HG03571 (cell line): ENCODE measurements around the gene CASTOR2.
"Not testable (repeated sequence)": the region's sequence is repeated elsewhere in the genome, so short reads cannot be mapped to it uniquely, and the experiment has no call there.

ENCODE experiments used
- ATAC-seq: cut with Tn5 transposase; IDR thresholded peaks from one replicate; pipeline ENCODE4 v1.9.1; 2021; ENCODE audit not compliant: unreplicated experiment

CASTOR2 gene

DNA sequence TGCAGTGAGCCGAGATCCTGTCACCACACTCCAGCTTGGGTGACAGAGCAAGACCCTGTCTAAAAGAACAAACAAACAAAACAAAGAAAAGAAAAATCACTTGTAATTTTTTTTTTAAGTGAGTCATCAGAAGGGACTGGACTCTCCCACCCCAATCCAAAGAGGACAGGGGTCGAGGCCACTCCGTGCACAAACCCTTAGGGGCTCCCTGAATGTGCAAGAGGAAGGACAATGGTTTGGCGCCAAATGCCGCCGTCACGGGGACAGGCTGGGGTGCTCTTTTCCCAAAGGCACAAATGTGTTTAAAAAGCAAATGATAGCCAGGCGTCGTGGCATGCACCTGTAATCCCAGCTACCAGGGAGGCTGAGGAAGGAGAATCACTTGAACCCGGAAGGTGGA, 85.3 kb downstream of the CASTOR2 start:
- ATAC-seq, result no peak

DNA sequence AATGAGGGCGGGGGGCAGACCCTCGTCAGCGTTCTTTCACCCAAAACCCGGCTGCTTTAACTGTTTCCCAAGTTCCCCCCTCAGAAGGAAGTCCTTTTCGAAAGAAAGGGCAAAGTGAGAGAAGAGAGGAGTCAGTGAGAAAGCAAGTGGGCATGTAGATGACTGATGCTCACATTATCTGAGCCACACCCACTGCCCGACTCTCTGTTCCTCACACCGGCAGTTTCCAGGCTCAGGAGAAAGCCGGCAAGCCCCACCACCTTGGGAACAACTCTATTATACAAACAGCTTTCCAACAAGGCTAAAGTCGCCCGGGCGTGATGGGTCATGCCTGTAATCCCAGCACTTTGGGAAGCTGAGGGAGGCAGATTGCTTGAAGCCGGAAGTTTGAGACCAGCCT, 86.0 kb downstream of the CASTOR2 start:
- no peak for ATAC-seq

DNA sequence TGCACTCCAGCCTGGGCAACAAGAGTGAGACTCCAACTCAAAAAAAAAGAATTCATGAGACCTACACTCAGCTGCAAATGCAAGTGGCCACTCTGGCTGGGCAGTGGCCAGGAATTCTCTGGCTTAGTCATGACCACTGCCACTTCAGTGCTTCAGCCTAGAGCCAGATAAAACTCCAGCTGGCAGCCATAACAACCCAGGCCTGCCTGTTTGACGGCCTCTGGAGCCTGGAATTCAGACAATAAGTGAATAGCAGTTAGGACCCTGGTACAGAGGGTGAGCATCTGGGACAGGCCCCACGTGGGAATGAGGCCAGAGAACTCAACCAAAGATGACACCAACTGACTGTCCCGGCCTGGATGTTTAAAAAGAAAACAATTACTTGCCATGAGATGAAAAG, 90.2 kb downstream of the CASTOR2 start:
- ATAC-seq, result no peak

DNA sequence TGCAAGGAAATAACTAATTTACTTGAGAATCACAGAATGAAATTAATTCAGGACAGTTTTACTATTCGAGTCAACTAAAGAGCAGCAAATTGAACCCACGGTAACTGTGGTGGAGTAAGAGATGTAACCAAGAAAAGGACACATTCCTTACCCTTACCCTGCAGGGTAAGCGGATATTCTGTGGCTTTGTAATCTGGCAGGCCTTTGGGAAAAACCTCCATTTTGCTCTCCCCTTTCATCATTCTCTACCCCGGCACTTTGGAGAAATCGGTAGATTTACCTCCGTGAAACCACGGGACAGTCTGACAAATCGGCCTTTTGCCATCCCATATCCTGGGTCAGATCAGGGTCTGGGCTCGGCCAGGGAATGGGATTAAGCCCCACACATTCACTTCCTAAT, 90.7 kb downstream of the CASTOR2 start:
- no peak for ATAC-seq

DNA sequence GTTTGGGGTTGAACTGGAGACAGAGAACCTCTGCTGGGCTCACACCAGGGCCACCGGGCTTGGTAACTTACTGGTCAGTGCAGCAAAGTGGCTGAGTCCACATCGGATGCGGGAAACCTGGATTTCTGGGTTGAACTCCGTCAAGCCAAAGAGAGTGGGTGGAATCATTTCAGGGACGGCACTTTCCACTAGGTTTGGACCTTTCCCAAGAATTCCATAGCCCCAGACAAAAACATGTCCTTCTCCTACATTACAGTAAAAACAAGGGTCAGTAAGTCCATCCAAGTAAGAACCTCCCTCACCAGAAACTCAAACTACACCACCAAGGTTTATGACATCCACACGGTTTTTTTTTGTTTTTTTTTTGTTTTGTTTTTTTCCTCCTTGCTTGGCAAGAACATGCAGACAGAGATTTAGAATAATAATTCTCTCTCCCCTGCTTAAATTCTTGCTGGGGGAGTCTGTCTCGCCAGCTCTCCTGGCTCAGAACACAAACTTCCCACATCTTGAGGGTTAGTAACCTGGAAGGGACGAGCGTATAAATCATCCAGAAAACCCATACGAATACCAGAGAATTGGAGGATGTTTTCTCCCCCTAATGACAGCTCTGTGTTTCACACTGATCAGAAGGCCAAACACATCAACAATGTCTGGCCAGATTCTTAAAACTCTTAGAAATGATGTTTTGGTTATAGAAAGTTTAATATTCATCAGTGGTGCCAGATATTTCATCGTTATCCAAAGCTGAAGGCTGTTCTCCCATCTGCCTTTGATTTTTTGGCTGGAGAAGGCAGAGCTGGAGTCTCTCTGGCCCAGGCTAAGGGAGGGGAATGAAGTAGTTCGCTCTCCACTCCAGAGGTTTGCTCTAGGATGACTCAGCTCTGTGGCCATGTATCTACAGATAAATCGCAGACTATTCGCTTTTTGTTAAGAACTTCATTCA, 91.6 kb downstream of the CASTOR2 start:
- ATAC-seq, result no peak

DNA sequence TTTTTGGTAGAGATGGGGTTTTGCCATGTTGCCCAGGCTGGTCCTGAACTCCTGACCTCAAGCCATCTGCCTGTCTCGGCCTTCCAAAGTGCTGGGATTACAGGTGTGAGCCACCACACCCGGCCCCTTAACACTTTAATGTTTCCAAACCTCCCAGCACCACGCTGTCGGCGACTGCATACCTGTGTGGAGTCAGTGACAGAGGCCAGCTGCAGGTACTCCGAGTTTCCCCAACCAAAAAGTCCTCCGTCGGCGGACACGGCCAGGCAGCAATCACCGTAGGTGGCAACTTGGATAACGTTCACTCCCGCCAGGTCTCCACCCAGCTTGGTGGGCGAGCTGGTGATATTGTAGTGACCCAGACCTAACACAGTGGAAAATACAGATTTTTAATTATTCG, 93.9 kb downstream of the CASTOR2 start:
- ATAC-seq, result no peak

DNA sequence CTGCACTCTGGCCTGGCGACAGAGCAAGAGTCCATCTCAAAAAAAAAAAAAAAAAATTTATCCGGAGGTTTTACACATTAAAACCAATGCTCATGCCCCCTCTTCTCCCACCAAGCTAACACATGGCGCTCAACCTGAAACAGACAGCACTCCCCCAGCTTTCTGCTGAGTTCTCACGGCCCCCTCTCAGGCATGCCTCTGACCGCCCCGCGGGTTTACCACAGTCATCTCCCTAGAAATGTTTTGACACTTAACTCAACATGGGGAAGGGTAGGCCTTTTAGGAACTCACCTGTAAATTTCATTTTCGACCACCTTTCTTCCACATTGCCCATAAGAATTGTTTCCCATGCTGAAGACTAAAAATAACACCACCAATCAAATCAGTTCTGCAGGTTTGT, 99.8 kb downstream of the CASTOR2 start:
- no peak for ATAC-seq

DNA sequence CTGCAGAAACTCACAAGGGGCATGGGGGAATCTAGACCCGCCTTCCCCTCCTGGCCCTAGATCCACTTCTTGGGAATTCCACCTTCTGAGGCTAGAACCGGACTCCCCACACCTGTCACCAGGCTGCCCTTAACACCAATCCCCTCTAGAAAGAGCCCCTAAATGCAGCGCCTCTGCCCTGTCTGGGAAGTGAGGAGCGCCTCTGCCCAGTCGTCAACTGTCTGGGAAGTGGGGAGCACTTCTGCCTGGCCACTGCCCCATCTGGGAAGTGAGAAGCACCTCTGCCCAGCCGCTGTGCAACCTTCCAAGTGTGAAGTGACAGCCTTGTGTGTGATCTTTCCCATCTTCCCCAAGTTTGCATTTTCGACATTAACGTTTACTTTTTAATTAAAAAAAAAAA, 100.3 kb downstream of the CASTOR2 start:
- ATAC-seq, result no peak

DNA sequence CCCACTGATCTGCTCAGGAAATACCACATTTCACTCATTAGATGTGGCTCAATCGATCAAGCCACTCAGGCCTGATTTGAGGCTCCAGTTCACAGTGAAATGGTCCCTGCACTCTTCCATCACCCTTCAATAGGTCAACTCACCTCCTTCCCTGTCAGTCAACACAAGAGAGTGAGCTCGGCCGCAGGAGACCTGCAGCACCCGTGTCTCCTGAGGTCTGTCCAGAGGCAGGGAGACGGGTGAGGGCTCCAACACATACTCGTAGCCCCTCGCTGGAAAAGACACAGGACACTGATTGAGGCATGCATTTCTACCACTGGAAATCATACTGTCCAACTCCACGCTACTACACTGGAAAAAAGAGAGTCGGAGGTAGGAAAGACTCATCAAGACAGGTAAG, 102.0 kb downstream of the CASTOR2 start:
- no peak for ATAC-seq

DNA sequence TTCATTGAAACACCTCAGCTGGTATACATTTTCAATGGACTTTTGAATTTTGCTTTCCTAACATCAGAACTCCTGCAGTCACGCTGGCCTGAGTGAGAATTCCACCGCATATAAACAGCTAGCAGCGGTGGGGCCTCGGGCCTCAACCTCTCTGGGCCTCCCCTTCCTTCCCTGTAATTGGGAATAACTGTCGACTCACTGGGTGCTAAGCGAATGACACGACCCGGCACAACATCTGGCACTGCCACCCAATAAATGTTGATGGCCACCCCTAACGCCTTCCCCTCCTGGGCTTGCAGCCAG, 108.4 kb downstream of the CASTOR2 start:
- no peak for ATAC-seq

DNA sequence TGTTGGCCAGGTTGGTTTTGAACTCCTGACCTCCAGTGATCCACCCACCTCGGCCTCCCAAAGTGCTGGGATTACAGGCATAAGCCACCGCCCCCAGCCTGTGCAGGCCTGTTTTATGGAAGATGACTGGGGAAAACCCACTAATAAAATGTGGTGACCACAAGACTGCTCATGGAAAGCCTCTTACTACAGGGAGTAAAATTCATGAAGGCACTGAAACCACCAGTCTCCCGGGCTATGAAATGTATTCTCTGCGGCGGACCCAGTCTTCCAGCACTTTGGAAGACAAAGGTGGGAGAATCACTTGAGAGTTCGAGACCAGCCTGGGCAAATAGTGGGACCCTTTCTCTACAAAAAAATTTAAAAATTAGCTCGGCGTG, 109.7 kb downstream of the CASTOR2 start:
- ATAC-seq, result not testable (repeated sequence)
